H9 (cell line): Measurements from ENCODE around the gene PSMB3. TPM values are rescaled to one million over a fixed set of nuclear protein-coding genes. Genes with fewer than 3 reads are reported as not detected.

Experiments used
- DNase-seq: peaks from one replicate; pipeline ENCODE4 v3.0.0-alpha.2; 2017
- H2AFZ ChIP-seq: one replicate; pipeline ENCODE4 v1.6.1; 2013; ENCODE audit warnings: mild to moderate bottlenecking, low read length, control low read depth, moderate library complexity
- H2AK5ac ChIP-seq: 2 replicates; pipeline ENCODE4 v1.6.1; 2013; ENCODE audit warnings: low read length, control low read depth, mixed read lengths; ENCODE audit not compliant: insufficient read length
- H2BK120ac ChIP-seq: one replicate; pipeline ENCODE4 v1.6.1; 2013; ENCODE audit warnings: low read depth, mild to moderate bottlenecking, low read length, control low read depth, inconsistent platforms; ENCODE audit not compliant: poor library complexity, severe bottlenecking
- H2BK12ac ChIP-seq: 2 replicates; pipeline ENCODE4 v1.6.1; 2013; ENCODE audit warnings: low read length, control low read depth, mixed read lengths, low read depth; ENCODE audit not compliant: insufficient read length
- H2BK15ac ChIP-seq: 2 replicates; pipeline ENCODE4 v1.6.1; 2013; ENCODE audit warnings: low read depth, low read length, control low read depth
- H2BK20ac ChIP-seq: one replicate; pipeline ENCODE4 v1.6.1; 2013; ENCODE audit warnings: low read depth, mild to moderate bottlenecking, low read length, control low read depth, inconsistent platforms; ENCODE audit not compliant: poor library complexity, severe bottlenecking
- H2BK5ac ChIP-seq: 2 replicates; pipeline ENCODE4 v1.6.1; 2013; ENCODE audit warnings: low read length, control low read depth, mixed read lengths; ENCODE audit not compliant: insufficient read length
- H3K14ac ChIP-seq: 2 replicates; pipeline ENCODE4 v1.6.1; 2013; ENCODE audit warnings: low read length, control low read depth; ENCODE audit not compliant: insufficient read depth
- H3K18ac ChIP-seq: 2 replicates; pipeline ENCODE4 v1.6.1; 2013; ENCODE audit warnings: low read depth, mild to moderate bottlenecking, mixed read lengths, low read length, control low read depth; ENCODE audit not compliant: insufficient read length
- H3K23ac ChIP-seq: 2 replicates; pipeline ENCODE4 v1.6.1; 2013; ENCODE audit warnings: low read length, control low read depth, mixed read lengths, low read depth; ENCODE audit not compliant: insufficient read length
- H3K23me2 ChIP-seq: 2 replicates; pipeline ENCODE4 v1.6.1; 2013; ENCODE audit warnings: low read depth, mild to moderate bottlenecking, mixed read lengths, low read length, control low read depth; ENCODE audit not compliant: insufficient read length, poor library complexity, severe bottlenecking
- H3K27ac ChIP-seq: 2 replicates; pipeline ENCODE4 v1.5.1; 2013; ENCODE audit warnings: low read length, control low read depth, mixed read lengths, low read depth; ENCODE audit not compliant: insufficient read length
- H3K27me3 ChIP-seq: 2 replicates; pipeline ENCODE4 v1.6.1; 2013; ENCODE audit warnings: low read length, control low read depth, inconsistent platforms; ENCODE audit not compliant: insufficient read depth
- H3K4ac ChIP-seq: 2 replicates; pipeline ENCODE4 v1.6.1; 2013; ENCODE audit warnings: low read depth, mild to moderate bottlenecking, control low read depth, inconsistent platforms, low read length, moderate library complexity
- H3K4me1 ChIP-seq: 2 replicates; pipeline ENCODE4 v1.6.1; 2013; ENCODE audit warnings: low read length, control low read depth, inconsistent platforms; ENCODE audit not compliant: insufficient read depth
- H3K4me2 ChIP-seq: 2 replicates; pipeline ENCODE4 v1.6.1; 2013; ENCODE audit warnings: low read length, control low read depth, mixed read lengths; ENCODE audit not compliant: insufficient read length, insufficient read depth
- H3K56ac ChIP-seq: 2 replicates; pipeline ENCODE4 v1.6.1; 2013; ENCODE audit warnings: low read depth, mild to moderate bottlenecking, mixed read lengths, low read length, control low read depth; ENCODE audit not compliant: insufficient read length
- H3K79me1 ChIP-seq: 2 replicates; pipeline ENCODE4 v1.6.1; 2013; ENCODE audit warnings: low read depth, mild to moderate bottlenecking, moderate library complexity, low read length, control low read depth, inconsistent platforms; ENCODE audit not compliant: insufficient read depth, poor library complexity, severe bottlenecking
- H3K79me2 ChIP-seq: 2 replicates; pipeline ENCODE4 v1.6.1; 2013; ENCODE audit warnings: low read length, control low read depth, inconsistent platforms; ENCODE audit not compliant: insufficient read depth
- H3K9ac ChIP-seq: 2 replicates; pipeline ENCODE4 v1.6.1; 2013; ENCODE audit warnings: low read length, control low read depth, mixed read lengths; ENCODE audit not compliant: insufficient read length; ENCODE audit errors: extremely low read depth
- H3K9me3 ChIP-seq: one replicate; pipeline ENCODE4 v1.6.1; 2013; ENCODE audit warnings: low read depth, low read length, inconsistent platforms; ENCODE audit not compliant: control insufficient read depth
- H3T11ph ChIP-seq: one replicate; pipeline ENCODE4 v1.6.1; 2013; ENCODE audit warnings: mild to moderate bottlenecking, low read length, control low read depth, inconsistent platforms
- H4K20me1 ChIP-seq: one replicate; pipeline ENCODE4 v1.6.1; 2013; ENCODE audit not compliant: control insufficient read depth, insufficient read length, insufficient read depth
- H4K5ac ChIP-seq: 2 replicates; pipeline ENCODE4 v1.6.1; 2013; ENCODE audit warnings: low read depth, mild to moderate bottlenecking, mixed read lengths, low read length, control low read depth; ENCODE audit not compliant: insufficient read length
- H4K8ac ChIP-seq: replicated peaks from 2 replicates; pipeline ENCODE4 v1.6.1; 2013; ENCODE audit warnings: low read length, control low read depth, mixed read lengths, low read depth; ENCODE audit not compliant: insufficient read length
- H4K91ac ChIP-seq: 2 replicates; pipeline ENCODE4 v1.6.1; 2013; ENCODE audit warnings: low read depth, mild to moderate bottlenecking, moderate library complexity, mixed read lengths, low read length, control low read depth; ENCODE audit not compliant: insufficient read length
- H3K27ac Mint-ChIP-seq, 3 experiments: 2 replicates in 2 of 3; 3 replicates in 1 of 3; pipeline ENCODE4 v1.8.0; 2020 to 2021; ENCODE audit warnings: mixed read lengths in 3 of 3, mild to moderate bottlenecking in 1 of 3, moderate library complexity in 1 of 3
- H3K27me3 Mint-ChIP-seq: 2 replicates; pipeline ENCODE4 v1.8.0; 2021; ENCODE audit warnings: low read depth, mild to moderate bottlenecking, moderate library complexity, mixed read lengths
- H3K36me3 Mint-ChIP-seq, 3 experiments: 2 replicates in 2 of 3; 3 replicates in 1 of 3; pipeline ENCODE4 v1.8.0; 2020 to 2021; ENCODE audit warnings: low read depth in 3 of 3, mixed read lengths in 3 of 3; ENCODE audit not compliant: insufficient read depth in 1 of 3
- H3K4me1 Mint-ChIP-seq, 2 experiments: 2 replicates each; pipeline ENCODE4 v1.8.0; 2020; ENCODE audit warnings: mixed read lengths in 2 of 2
- H3K4me3 Mint-ChIP-seq, 2 experiments: 2 replicates in 1 of 2; 3 replicates in 1 of 2; pipeline ENCODE4 v1.8.0; 2020 to 2021; ENCODE audit warnings: mild to moderate bottlenecking in 2 of 2, mixed read lengths in 2 of 2, moderate library complexity in 1 of 2
- H3K9me3 Mint-ChIP-seq, 2 experiments: 2 replicates in 1 of 2; 3 replicates in 1 of 2; pipeline ENCODE4 v1.8.0; 2020; ENCODE audit warnings: mild to moderate bottlenecking in 2 of 2, mixed read lengths in 2 of 2, moderate library complexity in 1 of 2
- WGBS: extraction: QIAGEN DNeasy Blood & Tissue Kit; methylation state at CpG from one replicate; pipeline ENCODE4 v1.1.7; 2013; ENCODE audit warnings: missing lambda C conversion rate, low lambda C conversion rate, mixed read lengths; ENCODE audit not compliant: insufficient read length; ENCODE audit errors: extremely low coverage; 5-methylcytosine and 5-hydroxymethylcytosine counted together
- total RNA-seq: library from RNA; stranded (reverse); gene quantifications from 2 replicates; pipeline ENCODE4 v1.2.1, GENCODE V29; 2021
- TF ChIP-seq, protein P1 (sequence below): fragments of 200-600 bp; sonication (generic); conservative IDR thresholded peaks from 3 replicates; pipeline ENCODE4 v1.8.0; 2021; ENCODE audit warnings: antibody characterized with exemption, mild to moderate bottlenecking

Gene PSMB3
- total RNA-seq, 1 experiment from 2014 or later = 242 TPM

DNA sequence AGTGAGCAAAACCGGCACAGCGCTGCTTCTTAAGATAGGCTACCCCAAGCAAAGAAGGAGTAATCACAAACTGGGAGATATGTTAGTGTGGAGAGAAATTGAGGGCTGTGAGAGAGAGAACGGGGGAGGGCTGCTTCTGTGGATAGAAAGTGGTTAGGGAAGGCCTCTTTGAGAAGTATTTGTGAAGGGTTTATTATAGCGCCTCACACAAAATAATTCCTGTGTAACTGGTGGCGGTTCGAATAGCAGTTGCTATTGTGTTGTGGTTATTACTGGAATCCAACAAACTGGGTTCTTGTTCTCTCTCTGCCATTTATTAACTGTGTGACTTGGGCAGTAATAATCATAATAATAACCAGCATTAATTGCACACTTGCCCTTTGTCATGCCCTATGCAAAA lies 31.6 kb upstream of the PSMB3 start:
- Histone ChIP-seq H2BK12ac (no peak overlapping the region), H2BK15ac (no peak overlapping the region), H3K4me1 (no peaks in the 10 kb centered on the region), H3K4ac (no peak overlapping the region), H3K18ac (no peak overlapping the region), H3K9me3 (no peaks in the 10 kb centered on the region), H3K9ac (no peak overlapping the region), H3K27ac (no peak overlapping the region), H3K4me2 (peak overlapping the region; percentile 25), H4K91ac (no peak overlapping the region), H3K14ac (no peak overlapping the region), H2AK5ac (no peak overlapping the region), H2AFZ (no peak overlapping the region), H4K20me1 (peaks cover 3% of the 10 kb centered on the region), H2BK5ac (no peak overlapping the region), H3K23me2 (peaks cover 3% of the 10 kb centered on the region), H3K27me3 (peaks cover 5% of the 10 kb centered on the region; the same call in 1 of the 2 replicates), H4K8ac (no peak overlapping the region), H3K23ac (no peak overlapping the region), H3K56ac (no peak overlapping the region), H3K79me1 (no peaks in the 10 kb centered on the region), H3T11ph (no peak overlapping the region), H2BK20ac (no peak overlapping the region), H4K5ac (no peak overlapping the region), H3K79me2 (no peaks in the 10 kb centered on the region), H2BK120ac (no peak overlapping the region)
- H3K27me3 Mint-ChIP-seq = peaks cover 46% of the 10 kb centered on the region
- H3K4me1 Mint-ChIP-seq = peaks cover 16 to 36% of the 10 kb centered on the region in 2 experiments
- H3K9me3 Mint-ChIP-seq = no peaks in the 10 kb centered on the region
- WGBS = no CpG with 5 or more reads among the region's 6 CpGs
- H3K4me3 Mint-ChIP-seq = peak overlapping the region in 1 of 2 experiments; percentile 55; a peak in 2 of 5 replicates
- DNase-seq = no peak
- TF ChIP-seq, protein P1, sequence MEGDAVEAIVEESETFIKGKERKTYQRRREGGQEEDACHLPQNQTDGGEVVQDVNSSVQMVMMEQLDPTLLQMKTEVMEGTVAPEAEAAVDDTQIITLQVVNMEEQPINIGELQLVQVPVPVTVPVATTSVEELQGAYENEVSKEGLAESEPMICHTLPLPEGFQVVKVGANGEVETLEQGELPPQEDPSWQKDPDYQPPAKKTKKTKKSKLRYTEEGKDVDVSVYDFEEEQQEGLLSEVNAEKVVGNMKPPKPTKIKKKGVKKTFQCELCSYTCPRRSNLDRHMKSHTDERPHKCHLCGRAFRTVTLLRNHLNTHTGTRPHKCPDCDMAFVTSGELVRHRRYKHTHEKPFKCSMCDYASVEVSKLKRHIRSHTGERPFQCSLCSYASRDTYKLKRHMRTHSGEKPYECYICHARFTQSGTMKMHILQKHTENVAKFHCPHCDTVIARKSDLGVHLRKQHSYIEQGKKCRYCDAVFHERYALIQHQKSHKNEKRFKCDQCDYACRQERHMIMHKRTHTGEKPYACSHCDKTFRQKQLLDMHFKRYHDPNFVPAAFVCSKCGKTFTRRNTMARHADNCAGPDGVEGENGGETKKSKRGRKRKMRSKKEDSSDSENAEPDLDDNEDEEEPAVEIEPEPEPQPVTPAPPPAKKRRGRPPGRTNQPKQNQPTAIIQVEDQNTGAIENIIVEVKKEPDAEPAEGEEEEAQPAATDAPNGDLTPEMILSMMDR = no peak
- peaks cover 5 to 14% (median 10%) of the 10 kb centered on the region in 3 experiments; a peak in 5 of 7 replicates for H3K36me3 Mint-ChIP-seq
- no peak overlapping the region for H3K27ac Mint-ChIP-seq
